ENCODE data around the gene PIF1. TPM values are rescaled to one million over a fixed set of nuclear protein-coding genes. Genes with fewer than 3 reads are reported as not detected.

The PIF1 gene
- total RNA-seq, 4 donors from 2014 or later, result 0.42 to 5.9 (median 1.5) TPM

DNA sequence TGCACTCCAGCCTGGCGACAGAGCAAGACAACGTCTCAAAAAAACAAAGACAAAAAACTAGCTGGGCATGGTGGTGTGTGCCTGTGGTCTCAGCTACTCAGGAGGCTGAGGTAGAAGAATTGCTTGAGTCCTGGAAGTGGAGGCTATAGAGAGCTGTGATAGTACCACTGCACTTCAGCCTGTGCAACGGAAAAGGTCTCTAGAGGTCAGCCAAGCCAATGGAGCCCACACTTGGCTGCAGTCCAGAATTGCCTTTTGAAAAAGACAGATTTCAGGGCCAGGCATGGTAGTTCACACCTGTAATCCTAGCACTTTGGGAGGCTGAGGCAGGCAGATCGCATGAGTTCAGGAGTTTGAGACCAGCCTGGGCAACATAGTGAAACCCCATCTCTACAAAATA, 41.7 kb downstream of the PIF1 start:
- Histone ChIP-seq H3K27ac (no peak overlapping the region), H3K4me1 (no peaks in the 10 kb centered on the region), H3K36me3 (no peaks in the 10 kb centered on the region), H3K9me3 (no peaks in the 10 kb centered on the region), H3K4me3 (no peak overlapping the region), H3K27me3 (no peaks in the 10 kb centered on the region)
- TF ChIP-seq POLR2A (IDR thresholded peaks at IDR 0.05), result no peak
- TF ChIP-seq, protein P1, sequence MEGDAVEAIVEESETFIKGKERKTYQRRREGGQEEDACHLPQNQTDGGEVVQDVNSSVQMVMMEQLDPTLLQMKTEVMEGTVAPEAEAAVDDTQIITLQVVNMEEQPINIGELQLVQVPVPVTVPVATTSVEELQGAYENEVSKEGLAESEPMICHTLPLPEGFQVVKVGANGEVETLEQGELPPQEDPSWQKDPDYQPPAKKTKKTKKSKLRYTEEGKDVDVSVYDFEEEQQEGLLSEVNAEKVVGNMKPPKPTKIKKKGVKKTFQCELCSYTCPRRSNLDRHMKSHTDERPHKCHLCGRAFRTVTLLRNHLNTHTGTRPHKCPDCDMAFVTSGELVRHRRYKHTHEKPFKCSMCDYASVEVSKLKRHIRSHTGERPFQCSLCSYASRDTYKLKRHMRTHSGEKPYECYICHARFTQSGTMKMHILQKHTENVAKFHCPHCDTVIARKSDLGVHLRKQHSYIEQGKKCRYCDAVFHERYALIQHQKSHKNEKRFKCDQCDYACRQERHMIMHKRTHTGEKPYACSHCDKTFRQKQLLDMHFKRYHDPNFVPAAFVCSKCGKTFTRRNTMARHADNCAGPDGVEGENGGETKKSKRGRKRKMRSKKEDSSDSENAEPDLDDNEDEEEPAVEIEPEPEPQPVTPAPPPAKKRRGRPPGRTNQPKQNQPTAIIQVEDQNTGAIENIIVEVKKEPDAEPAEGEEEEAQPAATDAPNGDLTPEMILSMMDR (IDR thresholded peaks at IDR 0.05), result no peak
- DNase-seq (ENCODE audit: low spot score in 2 of 2), result no peak
- 91% methylated on average over 4 of the region's 4 CpGs for WGBS

DNA sequence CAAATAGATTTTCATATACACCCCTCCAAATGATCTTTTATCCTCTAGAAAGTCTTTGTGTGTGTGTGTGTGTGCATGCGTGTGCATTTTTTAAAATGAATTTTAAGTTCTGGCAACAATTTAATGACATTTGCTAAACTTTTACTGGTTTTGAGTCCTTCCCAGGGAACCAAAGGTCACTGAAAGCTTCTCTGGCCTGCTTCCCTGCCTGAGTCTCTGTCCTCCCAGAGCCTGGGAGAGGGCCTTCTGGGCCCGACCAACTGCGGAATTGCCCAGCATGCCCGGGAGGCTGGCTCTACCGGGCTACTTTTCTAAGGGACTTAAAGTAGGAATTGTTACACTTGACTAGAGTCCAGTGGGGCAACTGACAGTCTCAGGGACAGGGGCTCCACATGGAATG, 42.7 kb downstream of the PIF1 start:
- Histone ChIP-seq H3K4me1 (no peaks in the 10 kb centered on the region), H3K27ac (no peak overlapping the region), H3K27me3 (no peaks in the 10 kb centered on the region), H3K4me3 (no peak overlapping the region), H3K36me3 (no peaks in the 10 kb centered on the region), H3K9me3 (no peaks in the 10 kb centered on the region)
- TF ChIP-seq POLR2AphosphoS5 (IDR thresholded peaks at IDR 0.05), result no peak
- no peak for DNase-seq (ENCODE audit: low spot score in 2 of 2)
- 72% methylated on average over 5 of the region's 5 CpGs for WGBS

DNA sequence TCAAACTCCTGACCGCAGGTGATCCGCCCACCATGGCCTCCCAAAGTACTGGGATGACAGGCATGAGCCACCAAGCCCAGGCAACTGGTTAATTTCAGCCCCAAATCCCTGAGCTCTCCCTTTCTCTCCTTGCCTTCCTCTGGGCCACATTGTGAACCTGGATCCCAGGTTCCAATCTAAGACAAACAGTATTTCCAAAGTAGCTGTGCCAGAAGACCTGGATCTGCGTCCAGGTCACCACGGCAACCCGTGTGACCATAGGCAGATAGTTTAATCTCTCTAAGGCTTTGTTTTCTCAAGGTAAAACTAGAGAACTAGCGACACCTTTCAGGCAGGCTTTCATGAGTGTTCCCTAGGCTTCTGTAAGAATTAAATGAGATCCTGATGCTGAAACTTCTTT, 44.1 kb downstream of the PIF1 start:
- Histone ChIP-seq H3K36me3 (no peaks in the 10 kb centered on the region), H3K27ac (no peak overlapping the region), H3K27me3 (no peaks in the 10 kb centered on the region), H3K4me3 (no peak overlapping the region), H3K9me3 (no peaks in the 10 kb centered on the region), H3K4me1 (no peaks in the 10 kb centered on the region)
- TF ChIP-seq POLR2A (IDR thresholded peaks at IDR 0.05), result no peak
- TF ChIP-seq EP300 (IDR thresholded peaks at IDR 0.05), result no peak
- TF ChIP-seq POLR2AphosphoS5 (IDR thresholded peaks at IDR 0.05), result no peak
- TF ChIP-seq, protein P1 (IDR thresholded peaks at IDR 0.05), result no peak
- DNase-seq (ENCODE audit: low spot score in 2 of 2), result no peak
- 79% methylated on average over 6 of the region's 6 CpGs for WGBS

DNA sequence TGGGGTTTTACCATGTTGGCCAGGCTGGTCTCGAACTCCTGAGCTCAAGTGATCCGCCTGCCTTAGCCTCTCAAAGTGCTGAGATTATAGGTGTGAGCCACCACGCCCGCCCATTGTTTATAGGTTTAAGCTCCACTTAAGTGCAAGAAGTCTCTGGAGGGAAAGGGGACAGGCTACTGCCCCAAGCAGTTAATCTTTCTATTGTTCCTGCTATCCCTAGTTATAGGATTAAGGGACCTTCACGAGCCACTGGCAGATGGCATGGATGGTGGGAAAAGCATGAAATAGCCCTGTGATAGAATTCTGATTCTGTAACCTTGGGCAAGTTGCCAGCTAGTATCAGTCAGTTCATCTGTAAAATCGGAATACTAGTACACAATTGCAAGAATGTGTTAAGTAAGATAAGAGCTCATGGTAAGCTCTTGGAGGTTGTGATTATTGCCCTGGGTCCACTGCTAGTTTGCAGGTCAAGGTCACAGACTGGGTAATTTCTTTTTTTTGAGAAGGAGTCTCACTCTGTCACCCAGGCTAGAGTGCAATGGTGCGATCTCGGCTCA, 44.8 kb downstream of the PIF1 start:
- 90% methylated on average over 7 of the region's 8 CpGs for WGBS
- no peak overlapping the region for H3K4me3 ChIP-seq
- no peak for DNase-seq (ENCODE audit: low spot score in 2 of 2)
- no peak overlapping the region for H3K27ac ChIP-seq
- peaks cover 5% of the 10 kb centered on the region for H3K4me1 ChIP-seq
- H3K9me3 ChIP-seq, result no peaks in the 10 kb centered on the region
- no peaks in the 10 kb centered on the region for H3K36me3 ChIP-seq
- TF ChIP-seq, protein P1 (IDR thresholded peaks at IDR 0.05), result no peak
- TF ChIP-seq EP300 (IDR thresholded peaks at IDR 0.05) (no peak), POLR2AphosphoS5 (IDR thresholded peaks at IDR 0.05) (no peak), POLR2A (IDR thresholded peaks at IDR 0.05) (no peak)
- H3K27me3 ChIP-seq, result peaks cover 2% of the 10 kb centered on the region

DNA sequence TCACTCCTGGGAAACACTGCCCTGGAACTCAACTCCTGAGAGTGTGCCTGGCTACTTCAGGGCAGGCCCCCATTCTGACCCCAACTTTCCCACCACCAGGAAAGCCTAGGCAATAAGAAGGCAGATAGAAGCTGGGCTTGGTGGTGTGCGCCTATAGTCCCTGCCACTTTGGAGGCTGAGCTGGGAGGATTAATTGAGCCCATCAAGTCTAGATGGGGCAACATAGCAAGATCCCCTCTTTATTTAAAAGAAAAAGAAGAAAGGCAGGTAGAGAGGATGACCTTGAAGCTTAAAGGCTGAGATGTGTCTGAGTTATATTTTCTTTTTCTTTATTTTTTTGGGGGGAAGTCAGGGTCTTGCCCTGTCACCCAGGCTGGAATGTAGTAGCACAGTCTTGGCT, 45.8 kb downstream of the PIF1 start:
- Histone ChIP-seq H3K4me3 (no peak overlapping the region), H3K27me3 (peaks cover 9% of the 10 kb centered on the region), H3K9me3 (no peaks in the 10 kb centered on the region), H3K27ac (no peak overlapping the region), H3K4me1 (peaks cover 9% of the 10 kb centered on the region), H3K36me3 (no peaks in the 10 kb centered on the region)
- WGBS, result 100% methylated on average over 1 of the region's 1 CpG
- TF ChIP-seq, protein P1 (IDR thresholded peaks at IDR 0.05), result no peak
- TF ChIP-seq POLR2A (IDR thresholded peaks at IDR 0.05) (no peak), EP300 (IDR thresholded peaks at IDR 0.05) (no peak), POLR2AphosphoS5 (IDR thresholded peaks at IDR 0.05) (no peak)
- no peak for DNase-seq (ENCODE audit: low spot score in 2 of 2)

DNA sequence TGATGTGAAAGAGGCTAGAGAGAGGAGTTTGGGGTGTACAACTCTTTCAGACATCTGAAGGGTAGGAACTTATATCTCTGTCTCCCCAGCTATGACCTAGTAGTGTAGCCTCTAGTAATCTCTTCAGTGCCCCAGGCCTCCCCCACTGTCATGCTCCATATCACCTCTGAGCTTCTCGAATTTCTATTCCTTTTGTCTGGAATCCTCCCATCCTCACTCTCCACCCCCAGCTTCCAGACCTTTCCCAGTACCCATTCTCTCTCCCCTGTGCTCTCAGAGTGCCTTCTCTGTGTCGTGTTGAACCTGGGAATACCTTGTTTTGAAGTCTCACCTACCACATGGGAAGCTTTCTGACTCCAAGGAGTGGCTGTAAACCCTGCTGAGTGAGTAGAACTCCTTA, 46.4 kb downstream of the PIF1 start:
- WGBS, result 54% methylated on average over 2 of the region's 2 CpGs
- no peaks in the 10 kb centered on the region for H3K9me3 ChIP-seq
- TF ChIP-seq EP300 (IDR thresholded peaks at IDR 0.05) (no peak), POLR2AphosphoS5 (IDR thresholded peaks at IDR 0.05) (no peak), POLR2A (IDR thresholded peaks at IDR 0.05) (no peak)
- TF ChIP-seq, protein P1 (IDR thresholded peaks at IDR 0.05), result no peak
- peaks cover 11% of the 10 kb centered on the region for H3K4me1 ChIP-seq
- no peak for DNase-seq (ENCODE audit: low spot score in 2 of 2)
- H3K36me3 ChIP-seq, result no peaks in the 10 kb centered on the region
- no peak overlapping the region for H3K4me3 ChIP-seq
- H3K27ac ChIP-seq, result no peak overlapping the region
- H3K27me3 ChIP-seq, result peaks cover 13% of the 10 kb centered on the region
